H9 (cell line): ENCODE results near the gene AURKA. TPM values are rescaled to one million over a fixed set of nuclear protein-coding genes. Genes with fewer than 3 reads are reported as not detected.

ENCODE experiments used
- DNase-seq: peaks from one replicate; pipeline ENCODE4 v3.0.0-alpha.2; 2017
- H2AFZ ChIP-seq: one replicate; pipeline ENCODE4 v1.6.1; 2013; ENCODE audit warnings: mild to moderate bottlenecking, low read length, control low read depth, moderate library complexity
- H2AK5ac ChIP-seq: 2 replicates; pipeline ENCODE4 v1.6.1; 2013; ENCODE audit warnings: low read length, control low read depth, mixed read lengths; ENCODE audit not compliant: insufficient read length
- H2BK120ac ChIP-seq: one replicate; pipeline ENCODE4 v1.6.1; 2013; ENCODE audit warnings: low read depth, mild to moderate bottlenecking, low read length, control low read depth, inconsistent platforms; ENCODE audit not compliant: poor library complexity, severe bottlenecking
- H2BK12ac ChIP-seq: 2 replicates; pipeline ENCODE4 v1.6.1; 2013; ENCODE audit warnings: low read length, control low read depth, mixed read lengths, low read depth; ENCODE audit not compliant: insufficient read length
- H2BK15ac ChIP-seq: 2 replicates; pipeline ENCODE4 v1.6.1; 2013; ENCODE audit warnings: low read depth, low read length, control low read depth
- H2BK20ac ChIP-seq: one replicate; pipeline ENCODE4 v1.6.1; 2013; ENCODE audit warnings: low read depth, mild to moderate bottlenecking, low read length, control low read depth, inconsistent platforms; ENCODE audit not compliant: poor library complexity, severe bottlenecking
- H2BK5ac ChIP-seq: 2 replicates; pipeline ENCODE4 v1.6.1; 2013; ENCODE audit warnings: low read length, control low read depth, mixed read lengths; ENCODE audit not compliant: insufficient read length
- H3K14ac ChIP-seq: 2 replicates; pipeline ENCODE4 v1.6.1; 2013; ENCODE audit warnings: low read length, control low read depth; ENCODE audit not compliant: insufficient read depth
- H3K18ac ChIP-seq: 2 replicates; pipeline ENCODE4 v1.6.1; 2013; ENCODE audit warnings: low read depth, mild to moderate bottlenecking, mixed read lengths, low read length, control low read depth; ENCODE audit not compliant: insufficient read length
- H3K23ac ChIP-seq: 2 replicates; pipeline ENCODE4 v1.6.1; 2013; ENCODE audit warnings: low read length, control low read depth, mixed read lengths, low read depth; ENCODE audit not compliant: insufficient read length
- H3K23me2 ChIP-seq: 2 replicates; pipeline ENCODE4 v1.6.1; 2013; ENCODE audit warnings: low read depth, mild to moderate bottlenecking, mixed read lengths, low read length, control low read depth; ENCODE audit not compliant: insufficient read length, poor library complexity, severe bottlenecking
- H3K27ac ChIP-seq: 2 replicates; pipeline ENCODE4 v1.5.1; 2013; ENCODE audit warnings: low read length, control low read depth, mixed read lengths, low read depth; ENCODE audit not compliant: insufficient read length
- H3K27me3 ChIP-seq: 2 replicates; pipeline ENCODE4 v1.6.1; 2013; ENCODE audit warnings: low read length, control low read depth, inconsistent platforms; ENCODE audit not compliant: insufficient read depth
- H3K4ac ChIP-seq: 2 replicates; pipeline ENCODE4 v1.6.1; 2013; ENCODE audit warnings: low read depth, mild to moderate bottlenecking, control low read depth, inconsistent platforms, low read length, moderate library complexity
- H3K4me1 ChIP-seq: 2 replicates; pipeline ENCODE4 v1.6.1; 2013; ENCODE audit warnings: low read length, control low read depth, inconsistent platforms; ENCODE audit not compliant: insufficient read depth
- H3K4me2 ChIP-seq: 2 replicates; pipeline ENCODE4 v1.6.1; 2013; ENCODE audit warnings: low read length, control low read depth, mixed read lengths; ENCODE audit not compliant: insufficient read length, insufficient read depth
- H3K56ac ChIP-seq: 2 replicates; pipeline ENCODE4 v1.6.1; 2013; ENCODE audit warnings: low read depth, mild to moderate bottlenecking, mixed read lengths, low read length, control low read depth; ENCODE audit not compliant: insufficient read length
- H3K79me1 ChIP-seq: 2 replicates; pipeline ENCODE4 v1.6.1; 2013; ENCODE audit warnings: low read depth, mild to moderate bottlenecking, moderate library complexity, low read length, control low read depth, inconsistent platforms; ENCODE audit not compliant: insufficient read depth, poor library complexity, severe bottlenecking
- H3K79me2 ChIP-seq: 2 replicates; pipeline ENCODE4 v1.6.1; 2013; ENCODE audit warnings: low read length, control low read depth, inconsistent platforms; ENCODE audit not compliant: insufficient read depth
- H3K9ac ChIP-seq: 2 replicates; pipeline ENCODE4 v1.6.1; 2013; ENCODE audit warnings: low read length, control low read depth, mixed read lengths; ENCODE audit not compliant: insufficient read length; ENCODE audit errors: extremely low read depth
- H3K9me3 ChIP-seq: one replicate; pipeline ENCODE4 v1.6.1; 2013; ENCODE audit warnings: low read depth, low read length, inconsistent platforms; ENCODE audit not compliant: control insufficient read depth
- H3T11ph ChIP-seq: one replicate; pipeline ENCODE4 v1.6.1; 2013; ENCODE audit warnings: mild to moderate bottlenecking, low read length, control low read depth, inconsistent platforms
- H4K20me1 ChIP-seq: one replicate; pipeline ENCODE4 v1.6.1; 2013; ENCODE audit not compliant: control insufficient read depth, insufficient read length, insufficient read depth
- H4K5ac ChIP-seq: 2 replicates; pipeline ENCODE4 v1.6.1; 2013; ENCODE audit warnings: low read depth, mild to moderate bottlenecking, mixed read lengths, low read length, control low read depth; ENCODE audit not compliant: insufficient read length
- H4K8ac ChIP-seq: replicated peaks from 2 replicates; pipeline ENCODE4 v1.6.1; 2013; ENCODE audit warnings: low read length, control low read depth, mixed read lengths, low read depth; ENCODE audit not compliant: insufficient read length
- H4K91ac ChIP-seq: 2 replicates; pipeline ENCODE4 v1.6.1; 2013; ENCODE audit warnings: low read depth, mild to moderate bottlenecking, moderate library complexity, mixed read lengths, low read length, control low read depth; ENCODE audit not compliant: insufficient read length
- H3K27ac Mint-ChIP-seq, 3 experiments: 2 replicates in 2 of 3; 3 replicates in 1 of 3; pipeline ENCODE4 v1.8.0; 2020 to 2021; ENCODE audit warnings: mixed read lengths in 3 of 3, mild to moderate bottlenecking in 1 of 3, moderate library complexity in 1 of 3
- H3K27me3 Mint-ChIP-seq: 2 replicates; pipeline ENCODE4 v1.8.0; 2021; ENCODE audit warnings: low read depth, mild to moderate bottlenecking, moderate library complexity, mixed read lengths
- H3K36me3 Mint-ChIP-seq, 3 experiments: 2 replicates in 2 of 3; 3 replicates in 1 of 3; pipeline ENCODE4 v1.8.0; 2020 to 2021; ENCODE audit warnings: low read depth in 3 of 3, mixed read lengths in 3 of 3; ENCODE audit not compliant: insufficient read depth in 1 of 3
- H3K4me1 Mint-ChIP-seq, 2 experiments: 2 replicates each; pipeline ENCODE4 v1.8.0; 2020; ENCODE audit warnings: mixed read lengths in 2 of 2
- H3K4me3 Mint-ChIP-seq, 2 experiments: 2 replicates in 1 of 2; 3 replicates in 1 of 2; pipeline ENCODE4 v1.8.0; 2020 to 2021; ENCODE audit warnings: mild to moderate bottlenecking in 2 of 2, mixed read lengths in 2 of 2, moderate library complexity in 1 of 2
- H3K9me3 Mint-ChIP-seq, 2 experiments: 2 replicates in 1 of 2; 3 replicates in 1 of 2; pipeline ENCODE4 v1.8.0; 2020; ENCODE audit warnings: mild to moderate bottlenecking in 2 of 2, mixed read lengths in 2 of 2, moderate library complexity in 1 of 2
- CTCF ChIP-seq: fragments of 200-600 bp; sonication (generic); conservative IDR thresholded peaks from 3 replicates; pipeline ENCODE4 v1.8.0; 2021; ENCODE audit warnings: antibody characterized with exemption, mild to moderate bottlenecking
- WGBS: extraction: QIAGEN DNeasy Blood & Tissue Kit; methylation state at CpG from one replicate; pipeline ENCODE4 v1.1.7; 2013; ENCODE audit warnings: missing lambda C conversion rate, low lambda C conversion rate, mixed read lengths; ENCODE audit not compliant: insufficient read length; ENCODE audit errors: extremely low coverage; 5-methylcytosine and 5-hydroxymethylcytosine counted together
- total RNA-seq: library from RNA; stranded (reverse); gene quantifications from 2 replicates; pipeline ENCODE4 v1.2.1, GENCODE V29; 2021

The AURKA gene
- total RNA-seq, 1 experiment from 2014 or later, result 86.8 TPM

- no peak overlapping the region for H2BK15ac ChIP-seq
- Mint-ChIP-seq H3K4me3 (no peak overlapping the region), H3K4me1 (peaks cover 7 to 8% of the 10 kb centered on the region in 2 experiments; a peak in 2 of 4 replicates), H3K27ac (no peak overlapping the region), H3K9me3 (no peaks in the 10 kb centered on the region), H3K36me3 (peaks cover 60 to 89% (median 89%) of the 10 kb centered on the region in 3 experiments), H3K27me3 (no peaks in the 10 kb centered on the region)
- H3K4me1 ChIP-seq, result no peaks in the 10 kb centered on the region
- H3K18ac ChIP-seq, result no peak overlapping the region
- no peak overlapping the region for H3K27ac ChIP-seq
- peaks cover 25% of the 10 kb centered on the region for H3K79me1 ChIP-seq
- H2BK5ac ChIP-seq, result no peak overlapping the region
- H3K14ac ChIP-seq, result no peak overlapping the region
- no peak overlapping the region for H2BK120ac ChIP-seq
- H2AFZ ChIP-seq, result no peak overlapping the region
- H4K91ac ChIP-seq, result no peak overlapping the region
- H3K9me3 ChIP-seq, result no peaks in the 10 kb centered on the region
- TF ChIP-seq CTCF, result no peak
- no peak overlapping the region for H3K23ac ChIP-seq
- no CpG with 5 or more reads among the region's 1 CpG for WGBS
- no peaks in the 10 kb centered on the region for H3K23me2 ChIP-seq
- no peak overlapping the region for H4K8ac ChIP-seq
- no peak overlapping the region for H3K4me2 ChIP-seq
- no peak overlapping the region for H2BK20ac ChIP-seq
- no peak overlapping the region for H2AK5ac ChIP-seq
- no peaks in the 10 kb centered on the region for H4K20me1 ChIP-seq
- no peaks in the 10 kb centered on the region for H3K27me3 ChIP-seq
- no peak overlapping the region for H3K4ac ChIP-seq
- no peak overlapping the region for H3K9ac ChIP-seq
- no peak overlapping the region for H3K56ac ChIP-seq
- no peak overlapping the region for H4K5ac ChIP-seq
- no peak overlapping the region for H2BK12ac ChIP-seq
- H3K79me2 ChIP-seq, result peaks cover 8% of the 10 kb centered on the region; the same call in 1 of the 2 replicates
- H3T11ph ChIP-seq, result no peak overlapping the region
- no peak for DNase-seq
Measured at GRCh38 chr20:56381501-56381900, 10.5 kb downstream of the AURKA start.
